ENCODE results near the gene FCF1. TPM values are rescaled to one million over a fixed set of nuclear protein-coding genes. Genes with fewer than 3 reads are reported as not detected.
A peak's percentile ranks its signal among the peaks of the same experiment; 100 is the strongest.

FCF1 gene
- total and polyA plus RNA-seq, 2 experiments from 2014 or later, result 12.3 to 43.6 TPM

- no peaks in the 10 kb centered on the region for H3K27me3 ChIP-seq
Observed at GRCh38 chr14:74733221-74733620, 20.3 kb downstream of the FCF1 start.

GRCh38 chr14:74735125-74735524 lies 22.2 kb downstream of the FCF1 start:
- no peaks in the 10 kb centered on the region for H3K36me3 ChIP-seq (replicated peaks; ENCODE audit: insufficient read depth, low read depth)
- H4K20me1 ChIP-seq (ENCODE audit: insufficient read depth, poor library complexity, severe bottlenecking), result no peaks in the 10 kb centered on the region
- H3K4me2 ChIP-seq, result peak overlapping the region; percentile 58
- no peak overlapping the region for H3K4me3 ChIP-seq
- H3K27me3 ChIP-seq, result no peaks in the 10 kb centered on the region
- H3K9me2 ChIP-seq (replicated peaks; ENCODE audit: insufficient read depth), result no peaks in the 10 kb centered on the region
- peak overlapping the region; percentile 16 for H3K27ac ChIP-seq
- DNase-seq (ENCODE audit: low spot score), result no peak
- H3K4me1 ChIP-seq (ENCODE audit: insufficient read depth), result no peaks in the 10 kb centered on the region
- no peak for TF ChIP-seq EZH2phosphoT487 (IDR thresholded peaks at IDR 0.05; ENCODE audit: low read depth, severe bottlenecking, unreplicated experiment)
- no peak for TF ChIP-seq EZH2 (IDR thresholded peaks at IDR 0.05; ENCODE audit: borderline replicate concordance)
- no peak for TF ChIP-seq CTCF (IDR thresholded peaks at IDR 0.05; ENCODE audit: poor library complexity)
- 50% methylated on average over 4 of the region's 4 CpGs for WGBS (ENCODE audit: low lambda C conversion rate, missing lambda C conversion rate)
- no peaks in the 10 kb centered on the region for H3K9me3 ChIP-seq (ENCODE audit: low read depth)
- H3K79me2 ChIP-seq, result no peaks in the 10 kb centered on the region
- no peak overlapping the region for H2AFZ ChIP-seq

More at GRCh38 chr14:74733221-74733620, 20.3 kb downstream of the FCF1 start:
- Histone ChIP-seq H3K4me1 (ENCODE audit: insufficient read depth) (no peaks in the 10 kb centered on the region), H3K79me2 (no peaks in the 10 kb centered on the region), H3K4me2 (no peak overlapping the region), H4K20me1 (ENCODE audit: insufficient read depth, poor library complexity, severe bottlenecking) (no peaks in the 10 kb centered on the region), H3K4me3 (no peak overlapping the region), H3K27ac (no peak overlapping the region), H3K9me3 (ENCODE audit: low read depth) (no peaks in the 10 kb centered on the region), H3K36me3 (replicated peaks; ENCODE audit: insufficient read depth, low read depth) (no peaks in the 10 kb centered on the region), H2AFZ (no peak overlapping the region), H3K9me2 (replicated peaks; ENCODE audit: insufficient read depth) (no peaks in the 10 kb centered on the region)
- 98% methylated on average over 3 of the region's 3 CpGs for WGBS (ENCODE audit: low lambda C conversion rate, missing lambda C conversion rate)
- no peak for DNase-seq (ENCODE audit: low spot score)
- no peak for TF ChIP-seq EZH2 (IDR thresholded peaks at IDR 0.05; ENCODE audit: borderline replicate concordance)
- TF ChIP-seq EZH2phosphoT487 (IDR thresholded peaks at IDR 0.05; ENCODE audit: low read depth, severe bottlenecking, unreplicated experiment), result no peak
- no peak for TF ChIP-seq CTCF (IDR thresholded peaks at IDR 0.05; ENCODE audit: poor library complexity)

GRCh38 chr14:74737753-74738325 lies 24.9 kb downstream of the FCF1 start:
- H3K4me1 ChIP-seq (ENCODE audit: insufficient read depth), result no peaks in the 10 kb centered on the region
- H3K9me2 ChIP-seq (replicated peaks; ENCODE audit: insufficient read depth), result no peaks in the 10 kb centered on the region
- no peak for DNase-seq (ENCODE audit: low spot score)
- no peak overlapping the region for H3K4me2 ChIP-seq
- no peak overlapping the region for H2AFZ ChIP-seq
- H3K79me2 ChIP-seq, result no peaks in the 10 kb centered on the region
- 99% methylated on average over 4 of the region's 4 CpGs for WGBS (ENCODE audit: low lambda C conversion rate, missing lambda C conversion rate)
- no peaks in the 10 kb centered on the region for H3K36me3 ChIP-seq (replicated peaks; ENCODE audit: insufficient read depth, low read depth)
- H3K9me3 ChIP-seq (ENCODE audit: low read depth), result no peaks in the 10 kb centered on the region
- H3K4me3 ChIP-seq, result no peak overlapping the region
- no peak overlapping the region for H3K27ac ChIP-seq
- TF ChIP-seq CTCF (IDR thresholded peaks at IDR 0.05; ENCODE audit: poor library complexity) (no peak), EZH2 (IDR thresholded peaks at IDR 0.05; ENCODE audit: borderline replicate concordance) (no peak), EZH2phosphoT487 (IDR thresholded peaks at IDR 0.05; ENCODE audit: low read depth, severe bottlenecking, unreplicated experiment) (no peak)
- H3K27me3 ChIP-seq, result no peaks in the 10 kb centered on the region
- H4K20me1 ChIP-seq (ENCODE audit: insufficient read depth, poor library complexity, severe bottlenecking), result no peaks in the 10 kb centered on the region
